ENCODE results near the gene KY.

- no peak for TF ChIP-seq CTCF (IDR thresholded peaks at IDR 0.05)
- no peak for TF ChIP-seq POLR2A (IDR thresholded peaks at IDR 0.05)
Observed at GRCh38 chr3:134611516-134611915, 39.3 kb downstream of the KY start.
